RWPE1 (cell line): ENCODE results near the gene FEM1B.
A peak's percentile ranks its signal among the peaks of the same experiment; 100 is the strongest.

Source experiments
- CTCF ChIA-PET: fragments of 350-600 bp; sonication (Branson Sonifier 250); formaldehyde crosslinking; extraction: SDS; loops from one replicate; lab custom pipeline; 2021; lab: Yijun Ruan, JAX
- POLR2A ChIA-PET: fragments of 400-600 bp; formaldehyde crosslinking; extraction: SDS; loops from one replicate; lab custom pipeline; 2020; ENCODE audit warnings: antibody characterized with exemption; ENCODE audit not compliant: low non-redundant PET; lab: Yijun Ruan, JAX
- DNase-seq: peaks from one replicate; pipeline ENCODE4 v3.0.0; 2012; ENCODE audit warnings: low spot score
- H3K27ac ChIP-seq: fragments of 450-650 bp; 2 replicates; pipeline ENCODE4 v1.5.1; 2017
- CTCF ChIP-seq: fragments of 450-650 bp; conservative IDR thresholded peaks from 2 replicates; pipeline ENCODE4 v1.5.1; 2017; ENCODE audit warnings: low read depth, mild to moderate bottlenecking

The FEM1B gene

GRCh38 chr15:68330901-68331300 lies 53.4 kb downstream of the FEM1B start:
- no peak overlapping the region for H3K27ac ChIP-seq
- POLR2A ChIA-PET, result no interaction called here
- CTCF ChIA-PET, result interaction anchor here (0.6 kb wide), 1 partner anchor 35 kb away, joined by 4 read pairs; no protein-coding TSS in a partner anchor
- TF ChIP-seq CTCF, result no peak
- DNase-seq, result no peak

- ChIA-PET POLR2A (no interaction called here), CTCF (interaction anchor here (0.6 kb wide), 1 partner anchor 342 kb away, joined by 3 read pairs; no protein-coding TSS in a partner anchor)
Observed at GRCh38 chr15:68332266-68332665, 54.7 kb downstream of the FEM1B start.

GRCh38 chr15:68333775-68334470 lies 56.4 kb downstream of the FEM1B start:
- peak overlapping the region; percentile 20; the same call in 1 of the 2 replicates for H3K27ac ChIP-seq
- no peak for TF ChIP-seq CTCF
- CTCF ChIA-PET, result interaction anchor here (0.6 to 1.7 kb wide), 4 partner anchors 18 to 220 kb away, joined by 3 to 4 read pairs (median 3); no protein-coding TSS in a partner anchor
- POLR2A ChIA-PET, result no interaction called here
- peak; percentile 40 for DNase-seq

More at GRCh38 chr15:68332266-68332665, 54.7 kb downstream of the FEM1B start:
- DNase-seq, result no peak
- no peak for TF ChIP-seq CTCF
- H3K27ac ChIP-seq, result no peak overlapping the region

GRCh38 chr15:68334661-68335124 lies 57.1 kb downstream of the FEM1B start:
- peak overlapping the region; percentile 64 for H3K27ac ChIP-seq
- ChIA-PET CTCF (interaction anchor here (0.7 to 1.7 kb wide), 2 partner anchors 28 to 146 kb away, joined by 3 to 4 read pairs; no protein-coding TSS in a partner anchor), POLR2A (interaction anchor here (0.6 kb wide), 1 partner anchor 41 kb away, joined by 3 read pairs; no protein-coding TSS in a partner anchor)
- TF ChIP-seq CTCF, result no peak
- no peak for DNase-seq

- ChIA-PET CTCF (interaction anchor here (1.7 kb wide), 1 partner anchor 29 kb away, joined by 4 read pairs; no protein-coding TSS in a partner anchor), POLR2A (interaction anchor here (0.6 kb wide), 1 partner anchor 41 kb away, joined by 3 read pairs; no protein-coding TSS in a partner anchor)
- DNase-seq, result peak; percentile 36
- no peak for TF ChIP-seq CTCF
- H3K27ac ChIP-seq, result peak overlapping the region; percentile 64
Observed at GRCh38 chr15:68335251-68335650, 57.7 kb downstream of the FEM1B start.

GRCh38 chr15:68335655-68336054 lies 58.1 kb downstream of the FEM1B start:
- CTCF ChIA-PET, result interaction anchor here (1.9 kb wide), 1 partner anchor 30 kb away, joined by 7 read pairs; no protein-coding TSS in a partner anchor

More at GRCh38 chr15:68335655-68336054, 58.1 kb downstream of the FEM1B start:
- peak overlapping the region; percentile 64 for H3K27ac ChIP-seq
- POLR2A ChIA-PET, result no interaction called here
- TF ChIP-seq CTCF, result no peak
- DNase-seq, result no peak
